PC-9 (cell line): ENCODE data around the gene CDK6.

Experiments
- EZH2 ChIP-seq: fragments of 200-600 bp; sonication (generic); IDR thresholded peaks from 2 replicates; pipeline ENCODE4 v1.8.0; 2017; ENCODE audit warnings: antibody characterized with exemption, low read depth
- TF ChIP-seq, protein P1 (sequence below): fragments of 200-600 bp; sonication (generic); conservative IDR thresholded peaks from 2 replicates; pipeline ENCODE4 v1.6.1; 2017; ENCODE audit warnings: mixed run types, antibody characterized with exemption, mild to moderate bottlenecking, moderate library complexity

DNA sequence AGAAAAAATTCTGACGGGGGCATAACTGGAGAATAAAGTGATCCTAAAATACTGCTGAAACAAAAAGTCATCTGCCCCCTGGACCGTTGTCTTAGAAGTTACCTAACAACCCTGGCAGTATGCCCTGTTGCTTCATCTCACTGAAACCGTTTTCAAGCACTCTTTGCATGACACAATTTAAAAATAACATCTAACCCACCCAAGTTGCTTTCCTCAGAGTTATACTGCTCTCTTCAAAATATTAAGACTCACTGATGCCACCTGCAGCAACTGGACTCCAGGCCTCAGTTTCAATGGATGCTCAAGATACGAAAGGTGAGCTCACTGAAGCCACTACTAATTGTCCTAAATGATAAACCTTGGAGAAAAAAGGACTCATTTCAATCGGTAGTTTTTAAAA lies 57.4 kb downstream of the CDK6 start:
- TF ChIP-seq, protein P1, sequence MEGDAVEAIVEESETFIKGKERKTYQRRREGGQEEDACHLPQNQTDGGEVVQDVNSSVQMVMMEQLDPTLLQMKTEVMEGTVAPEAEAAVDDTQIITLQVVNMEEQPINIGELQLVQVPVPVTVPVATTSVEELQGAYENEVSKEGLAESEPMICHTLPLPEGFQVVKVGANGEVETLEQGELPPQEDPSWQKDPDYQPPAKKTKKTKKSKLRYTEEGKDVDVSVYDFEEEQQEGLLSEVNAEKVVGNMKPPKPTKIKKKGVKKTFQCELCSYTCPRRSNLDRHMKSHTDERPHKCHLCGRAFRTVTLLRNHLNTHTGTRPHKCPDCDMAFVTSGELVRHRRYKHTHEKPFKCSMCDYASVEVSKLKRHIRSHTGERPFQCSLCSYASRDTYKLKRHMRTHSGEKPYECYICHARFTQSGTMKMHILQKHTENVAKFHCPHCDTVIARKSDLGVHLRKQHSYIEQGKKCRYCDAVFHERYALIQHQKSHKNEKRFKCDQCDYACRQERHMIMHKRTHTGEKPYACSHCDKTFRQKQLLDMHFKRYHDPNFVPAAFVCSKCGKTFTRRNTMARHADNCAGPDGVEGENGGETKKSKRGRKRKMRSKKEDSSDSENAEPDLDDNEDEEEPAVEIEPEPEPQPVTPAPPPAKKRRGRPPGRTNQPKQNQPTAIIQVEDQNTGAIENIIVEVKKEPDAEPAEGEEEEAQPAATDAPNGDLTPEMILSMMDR, result no peak
- no peak for TF ChIP-seq EZH2
